ENCODE measurements around the gene EXD2.
A peak's percentile ranks its signal among the peaks of the same experiment; 100 is the strongest.
"Not testable (repeated sequence)": the region's sequence is repeated elsewhere in the genome, so short reads cannot be mapped to it uniquely, and the experiment has no call there.

The EXD2 gene

DNA sequence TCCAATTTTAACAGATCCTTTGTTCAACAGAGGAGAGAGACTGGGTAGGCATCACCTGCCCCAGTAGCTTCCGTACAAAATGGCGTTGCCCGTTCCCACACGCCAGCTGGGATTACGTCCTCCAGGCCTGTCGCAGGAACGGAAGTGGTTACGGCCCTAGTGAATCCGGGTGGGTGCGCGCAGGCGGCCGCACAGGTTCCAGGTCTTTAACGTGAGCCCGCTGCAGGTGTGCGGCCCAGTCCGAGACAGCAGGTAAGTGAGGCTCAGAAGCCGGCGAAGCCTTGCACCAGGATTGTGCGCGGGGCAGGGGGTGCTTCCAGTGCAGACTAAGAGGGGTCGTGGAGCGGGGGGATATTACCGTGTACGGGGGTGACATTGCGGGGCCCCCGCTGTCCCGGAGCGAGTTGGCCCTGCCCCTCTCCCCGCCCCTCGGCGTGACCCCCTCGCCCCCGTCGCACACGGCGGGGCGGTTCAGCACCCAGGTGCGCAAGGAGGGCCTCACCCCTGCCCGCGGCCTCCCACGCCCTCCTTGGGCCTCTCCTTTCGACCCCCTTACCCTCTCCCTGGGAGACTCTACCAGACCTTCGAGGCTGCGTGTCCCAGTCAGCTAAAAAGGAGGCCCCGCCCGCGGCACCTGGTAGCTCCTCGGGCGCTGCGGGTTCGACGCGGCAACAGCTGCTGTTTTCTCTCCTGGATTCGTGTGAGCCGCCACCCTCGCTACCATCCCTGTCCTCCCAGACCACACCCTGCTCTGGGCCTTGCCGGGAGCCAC is at the start of gene EXD2:
Gene EXD2, plus strand, starts transcription at position 159 of the 772 bp plus-strand sequence. CDS start 17,973 bp downstream, outside the sequence.
- peak; percentile 90 to 92 for DNase-seq

DNA sequence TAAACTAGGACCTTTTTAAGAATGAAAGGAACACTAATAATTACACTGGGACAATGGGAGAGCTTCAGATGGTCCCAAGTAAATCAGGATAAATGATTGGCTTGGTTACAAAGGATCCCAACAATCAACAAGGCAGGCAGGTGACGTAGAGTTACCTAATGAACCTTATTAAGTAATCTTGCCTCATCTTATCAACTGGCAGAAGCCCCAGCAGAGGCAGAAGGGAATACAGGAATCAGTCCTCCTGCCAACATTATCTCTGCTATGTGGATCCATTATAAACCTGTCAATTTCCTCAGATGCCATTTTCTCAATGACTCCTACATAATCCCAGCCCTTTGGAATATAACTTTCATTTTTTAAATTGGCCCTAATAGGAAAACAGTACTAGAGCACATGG is 49.7 kb upstream of the EXD2 start:
- DNase-seq = no peak

- DNase-seq = no peak
Observed at GRCh38 chr14:69142101-69142500, 49.2 kb upstream of the EXD2 start.

DNA sequence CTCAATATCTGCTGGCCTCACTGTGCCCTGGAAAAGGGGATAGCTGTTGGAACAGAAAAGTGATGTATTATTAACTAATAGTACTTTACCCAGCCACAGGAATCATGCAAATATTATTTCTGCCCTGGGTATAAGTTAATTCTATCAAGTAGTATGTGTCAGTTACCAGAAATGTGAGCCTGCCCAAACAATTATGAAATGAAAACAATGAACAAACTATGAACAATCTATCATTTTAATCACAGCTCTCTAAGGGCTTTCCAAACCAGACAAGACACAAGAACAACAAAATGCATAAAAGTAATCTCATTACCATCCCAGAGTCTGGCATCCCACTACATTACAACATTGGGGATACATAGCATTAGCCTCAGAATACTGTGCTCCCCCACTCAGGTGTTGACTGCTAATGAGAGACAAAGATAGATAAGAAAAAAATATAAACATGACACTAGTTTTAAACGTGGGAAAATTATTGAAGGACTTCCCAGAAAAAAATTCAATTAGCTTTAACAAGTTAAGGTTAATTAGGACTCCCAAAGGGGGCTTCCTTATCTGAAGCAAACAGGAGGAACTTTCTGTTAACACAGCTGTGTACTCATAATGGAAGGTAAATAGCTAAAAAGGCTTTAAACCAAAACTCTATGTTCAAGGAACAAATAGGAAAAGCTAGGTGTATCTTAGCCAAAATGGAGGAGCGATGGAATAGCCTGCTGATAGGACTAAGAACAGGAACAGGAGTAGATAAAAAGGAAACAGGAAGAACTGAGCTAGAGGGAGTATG is 41.6 kb upstream of the EXD2 start:
- DNase-seq = no peak

DNA sequence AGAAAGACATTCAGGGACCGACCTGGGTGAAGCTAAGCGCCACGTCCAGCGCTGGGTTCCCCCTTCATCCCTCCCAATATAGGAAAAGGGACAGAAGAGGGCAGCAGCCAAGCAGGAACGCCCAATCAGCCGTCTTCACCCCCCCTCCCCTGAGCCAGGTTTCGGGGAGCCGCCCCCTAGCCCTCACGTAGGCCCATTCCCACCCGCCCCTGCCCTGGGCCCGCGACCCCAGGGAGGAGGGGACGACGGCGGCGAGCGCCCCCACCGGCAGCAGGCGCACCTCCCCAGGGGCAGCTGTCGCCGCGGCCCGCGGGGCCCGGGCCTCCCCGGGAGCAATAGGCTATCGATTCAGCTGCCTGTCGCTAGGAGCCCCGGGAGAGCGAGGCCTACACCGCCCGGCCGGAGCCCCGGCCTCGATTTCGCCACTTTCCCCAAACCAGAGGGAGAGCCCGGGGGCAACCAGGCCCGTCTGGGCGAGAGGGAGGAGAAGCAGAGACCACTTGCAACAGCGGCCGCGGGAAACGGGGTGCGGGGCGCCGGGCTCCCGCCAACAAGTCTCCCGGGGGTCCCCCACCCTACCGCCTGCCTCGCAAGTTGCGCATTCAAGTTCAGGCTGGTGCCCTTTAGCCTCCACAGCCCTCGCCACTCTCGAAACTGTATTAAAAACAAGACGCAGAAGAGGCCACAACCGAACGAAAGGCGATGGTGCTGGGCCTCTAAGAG is 39.7 kb upstream of the EXD2 start:
- DNase-seq = peak; percentile 49 to 61

GRCh38 chr14:69152181-69152901 is 39.0 kb upstream of the EXD2 start:
- DNase-seq = peak; percentile 18 to 25

- no peak for DNase-seq
Observed at GRCh38 chr14:69152902-69153151, 38.5 kb upstream of the EXD2 start, which contains the start of gene DCAF5. TSS of gene DCAF5 (minus strand) at chr14:69153119. CDS start at chr14:69152978, 141 bp downstream.

GRCh38 chr14:69153152-69153872 is 38.0 kb upstream of the EXD2 start:
- peak; percentile 88 to 92 for DNase-seq

- peak; percentile 5 to 52 for DNase-seq
Observed at GRCh38 chr14:69153873-69154270, 37.4 kb upstream of the EXD2 start.

GRCh38 chr14:69154779-69155178 is 36.5 kb upstream of the EXD2 start:
- DNase-seq = peak; percentile 40 to 42

GRCh38 chr14:69156224-69156623 is 35.1 kb upstream of the EXD2 start:
- no peak for DNase-seq

GRCh38 chr14:69161590-69161989 is 29.7 kb upstream of the EXD2 start:
- no peak for DNase-seq

GRCh38 chr14:69165787-69166186 is 25.5 kb upstream of the EXD2 start:
- not testable (repeated sequence) for DNase-seq

DNA sequence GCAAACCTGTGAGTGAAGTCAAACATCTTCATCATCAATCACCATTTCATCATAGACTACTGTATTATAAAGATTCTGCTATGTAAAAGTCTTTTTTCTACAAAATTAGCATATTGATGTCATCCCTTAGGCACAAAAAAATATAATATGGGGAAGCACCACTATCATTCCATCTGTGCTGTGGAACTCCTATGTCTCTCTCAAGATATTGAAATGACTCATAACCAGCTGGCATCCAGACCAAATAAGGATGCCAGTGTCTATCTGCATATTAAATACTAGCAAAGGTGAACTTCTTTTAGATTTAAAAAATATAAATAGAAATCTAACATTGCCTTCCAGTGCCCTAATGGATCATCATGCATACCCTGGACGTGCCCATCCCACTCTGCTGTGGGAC is 20.5 kb upstream of the EXD2 start:
- no peak for DNase-seq

DNA sequence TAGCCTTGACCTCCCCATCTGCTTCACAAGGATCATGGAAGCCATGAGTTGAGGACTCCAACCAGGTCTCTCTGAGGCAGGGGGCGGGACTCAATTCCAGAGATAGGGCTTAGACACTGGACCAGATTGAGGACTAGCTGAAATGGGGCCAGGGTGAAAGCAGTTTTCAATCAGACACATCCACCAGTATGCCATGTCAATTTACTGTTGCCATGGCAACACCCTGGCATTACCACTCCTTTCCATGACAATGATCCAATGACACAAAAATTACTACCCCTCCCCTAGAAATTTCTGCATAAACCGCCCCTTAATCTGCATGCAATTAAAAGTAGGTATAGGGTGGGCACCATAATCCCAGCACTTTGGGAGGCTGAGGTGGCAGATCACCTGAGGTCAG is 19.7 kb upstream of the EXD2 start:
- no peak for DNase-seq

DNA sequence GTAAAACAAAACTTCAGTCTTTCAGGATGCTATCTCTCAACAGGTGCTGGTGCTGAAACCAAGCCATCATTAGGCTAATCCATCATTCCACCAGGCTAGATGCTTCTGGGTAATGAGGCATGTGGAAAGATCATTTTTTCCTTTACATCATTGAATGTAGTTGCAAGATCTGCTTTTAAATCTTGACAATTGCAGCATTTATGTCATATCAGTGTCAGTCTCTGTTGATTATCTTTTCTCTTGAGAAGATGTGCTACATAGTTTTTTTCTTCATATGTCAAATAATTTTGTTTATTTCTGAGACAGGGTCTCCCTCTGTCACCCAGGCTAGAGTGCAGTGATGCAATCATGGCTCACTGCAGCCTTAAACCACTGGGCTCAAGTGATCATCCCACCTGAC is 16.2 kb upstream of the EXD2 start:
- no peak for DNase-seq

DNA sequence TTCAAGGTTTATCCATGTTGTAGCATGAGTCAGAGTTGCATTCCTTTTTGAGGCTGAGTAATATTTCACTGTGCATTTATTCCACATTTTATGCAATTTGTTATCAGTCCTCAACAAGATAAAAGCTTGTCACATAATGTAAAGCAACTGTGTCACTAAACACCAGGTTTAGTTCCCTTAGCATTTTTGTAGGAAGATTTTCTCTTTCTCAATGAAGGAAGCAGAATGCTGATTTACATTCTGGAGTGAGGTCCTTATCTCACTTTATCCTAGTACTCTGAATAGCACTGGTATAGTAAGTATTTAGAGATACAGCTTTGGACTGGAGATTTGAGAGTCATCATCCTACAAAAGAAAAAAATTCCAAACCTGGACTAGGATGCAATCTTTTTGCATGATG is 9.8 kb upstream of the EXD2 start:
- DNase-seq = no peak

DNA sequence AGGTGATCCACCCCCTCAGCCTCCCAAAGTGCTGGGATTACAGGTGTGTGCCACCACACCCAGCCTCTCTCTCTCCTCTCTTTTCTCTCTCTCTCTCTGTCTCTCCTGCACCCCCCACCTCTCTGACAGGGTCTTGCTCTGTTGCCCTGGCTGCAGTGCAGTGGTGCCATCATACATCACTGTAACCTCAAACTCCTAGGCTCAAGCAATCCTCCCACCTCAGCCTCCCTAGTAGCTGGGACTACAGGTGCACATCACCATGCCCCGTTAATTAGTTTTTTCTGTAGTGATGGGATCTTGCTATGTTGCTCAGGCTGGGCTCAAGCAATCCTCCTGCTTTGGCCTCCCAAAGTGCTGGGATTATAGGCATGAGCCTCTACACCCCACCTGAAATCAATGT is 8.7 kb upstream of the EXD2 start:
- DNase-seq = not testable (repeated sequence)

GRCh38 chr14:69183735-69184134 is 7.6 kb upstream of the EXD2 start:
- no peak for DNase-seq

GRCh38 chr14:69190191-69190590 is 1.1 kb upstream of the EXD2 start:
- no peak for DNase-seq

DNA sequence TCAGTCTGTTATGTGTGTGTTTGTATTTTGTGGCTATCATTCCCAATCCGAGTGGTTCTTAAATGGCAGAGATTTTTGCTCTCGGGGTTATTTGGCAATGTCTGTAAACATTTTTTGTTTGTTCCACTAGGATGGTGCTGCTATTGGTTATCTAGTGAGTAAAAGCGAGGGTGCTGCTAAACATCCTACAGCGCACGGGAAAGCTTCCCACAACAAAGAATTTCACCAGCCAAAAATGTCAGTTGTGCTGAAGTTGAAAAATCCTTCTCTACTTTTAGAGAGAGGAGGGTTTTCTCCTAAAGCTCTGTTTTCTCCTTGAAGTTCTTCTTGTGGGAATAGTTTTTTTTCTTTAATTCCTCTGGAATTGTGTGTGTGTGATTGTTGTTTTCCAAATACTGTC is 2.4 kb downstream of the EXD2 start:
- no peak for DNase-seq

DNA sequence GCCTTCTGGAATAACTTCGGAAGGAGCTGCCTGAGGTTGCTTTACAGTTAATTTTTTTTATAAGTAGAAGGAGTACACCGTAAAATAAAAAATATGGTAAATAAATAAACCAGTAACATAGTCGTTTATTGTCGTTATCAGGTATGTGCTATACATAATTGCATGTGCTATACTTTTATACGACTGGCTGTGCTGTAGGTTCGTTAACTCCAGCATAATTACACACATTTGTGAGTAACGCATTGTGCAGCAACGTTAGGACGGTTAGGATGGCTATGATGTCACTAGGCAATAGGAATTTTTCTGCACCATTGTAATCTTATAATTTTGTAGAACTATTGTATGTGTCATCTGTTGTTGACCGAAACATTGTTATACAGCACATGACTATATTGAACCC is 8.5 kb downstream of the EXD2 start:
- no peak for DNase-seq

Measured in SHP77 (cell line).